Heart right ventricle (tissue), 16 donors: ENCODE results near the gene C16orf74. TPM values are rescaled to one million over a fixed set of nuclear protein-coding genes. Genes with fewer than 3 reads are reported as not detected.

Experiments
- ATAC-seq, 8 donors: fragments of 200-7000 bp; cut with Tn5 transposase; one replicate each; pipeline ENCODE4 v1.9.1; 2020; ENCODE audit warnings: mild to moderate bottlenecking in 8 of 8, moderate library complexity in 8 of 8, moderate number of reproducible peaks in 1 of 8
- DNase-seq, 2 donors: peaks; one replicate each; pipeline ENCODE4 v3.0.0-alpha.2; 2020
- H3K27ac ChIP-seq, 10 donors: fragments of 200-600 bp; sonication (generic) in 2 of 10; one replicate each; pipeline versions ENCODE4 v1.5.0 to v1.8.0; 2020 to 2022; ENCODE audit warnings: mild to moderate bottlenecking in 3 of 10
- H3K27me3 ChIP-seq, 7 donors: fragments of 200-600 bp; one replicate each; pipeline ENCODE4 v1.8.0; 2021 to 2022; ENCODE audit warnings: mild to moderate bottlenecking in 2 of 7
- H3K36me3 ChIP-seq, 9 donors: fragments of 200-600 bp; sonication (generic) in 1 of 9; one replicate each; pipeline versions ENCODE4 v1.5.0 to v1.8.0; 2020 to 2022; ENCODE audit warnings: mild to moderate bottlenecking in 2 of 9
- H3K4me1 ChIP-seq, 9 donors: fragments of 200-600 bp; sonication (generic) in 1 of 9; one replicate each; pipeline versions ENCODE4 v1.5.0 to v1.8.0; 2020 to 2022; ENCODE audit warnings: mild to moderate bottlenecking in 4 of 9
- H3K4me3 ChIP-seq, 10 donors: fragments of 200-600 bp; sonication (generic) in 2 of 10; one replicate each; pipeline versions ENCODE4 v1.5.0 to v1.8.0; 2020 to 2022; ENCODE audit warnings: mild to moderate bottlenecking in 7 of 10, moderate library complexity in 2 of 10
- H3K9me3 ChIP-seq, 11 donors: fragments of 200-600 bp in 10 of 11; sonication (generic) in 2 of 11; one replicate each; pipeline versions ENCODE4 v1.5.0 to v1.8.0; 2013 to 2022; ENCODE audit warnings: mild to moderate bottlenecking in 2 of 11, control low read depth in 1 of 11, moderate library complexity in 1 of 11
- WGBS, 2 donors: extraction: QIAGEN DNeasy Blood & Tissue Kit; methylation state at CpG; one replicate each; pipeline ENCODE4 v1.1.7; 2013; ENCODE audit warnings: inconsistent platforms in 1 of 2; 5-methylcytosine and 5-hydroxymethylcytosine counted together
- intact Hi-C, 10 donors: fragments of 100-400 bp; cut with DNase I; formaldehyde crosslinking; loops; one replicate each; pipeline versions ENCODE4 v1.11.1 to v1.14.2; 2022
- polyA plus RNA-seq, 2 donors: library from polyadenylated mRNA; stranded (reverse); fragments of 200-250 nt; gene quantifications; one replicate each; pipeline ENCODE4 v1.2.3, GENCODE V29; 2013
- total RNA-seq, 10 donors: library from RNA; stranded (reverse); fragmentation: NEBNext Ultra II Directional in 3 of 10; extraction: Animal tissue kit (Norgen Biotek cat#: 25700) in 3 of 10; gene quantifications; one replicate each; pipeline versions ENCODE4 v1.2.1 to v1.2.4, GENCODE V29; 2021 to 2023
- TF ChIP-seq, protein P1 (sequence below), 9 donors: fragments of 200-600 bp; sonication (generic) in 2 of 9; IDR thresholded peaks; one replicate each; pipeline versions ENCODE4 v1.5.0 to v1.8.0; 2021 to 2022; ENCODE audit warnings: antibody characterized with exemption in 9 of 9, mild to moderate bottlenecking in 5 of 9, moderate library complexity in 1 of 9
- donor health status: Arrhythmogenic right ventricular cardiomyopathy.
- donor health status: ischemic (EF 13 %, LVEDD 7.1; RV severe dilation, severe dysfunction).
- donor health status: healthy with polysubstance abuse.
- donor health status: DM: no; HTN: yes; CAD: no.
- donor health status: DM: no; HTN: no; CAD: no.
- donor health status: ischemic (EF 25% LVEDD 6.9; RV normal size, moderate dysfunction).
- donor health status: ischemic (EF 25% LVEDD 5.7; RV mildly dilated, moderate dysfunction).
- donor health status: healthy.
- donor health status: DM: yes; HTN: yes; CAD: no.
- donor health status: Ischemic cardiomyopathy.
- donor health status: ischemic (EF 35%, LVEDD 5.7; RV mildly dilated, moderate dysfunction).
- donor health status: nonischemic (EF 11% LVEDD 7.7; RV severe dilation, severe dysfunction).
- donor health status: DM: yes; HTN: yes; CAD: no.
- donor health status: PGD.
- donor health status: ischemic (EF 29% LVEDD 5.4; RV normal size, mild dysfunction).
- donor health status: nonischemic (EF 23%, LVEDD 6.1; RV moderate dilation, normal function).

C16orf74 gene
- total and polyA plus RNA-seq, 12 donors, result 0.56 to 6.5 (median 1.2) TPM

DNA sequence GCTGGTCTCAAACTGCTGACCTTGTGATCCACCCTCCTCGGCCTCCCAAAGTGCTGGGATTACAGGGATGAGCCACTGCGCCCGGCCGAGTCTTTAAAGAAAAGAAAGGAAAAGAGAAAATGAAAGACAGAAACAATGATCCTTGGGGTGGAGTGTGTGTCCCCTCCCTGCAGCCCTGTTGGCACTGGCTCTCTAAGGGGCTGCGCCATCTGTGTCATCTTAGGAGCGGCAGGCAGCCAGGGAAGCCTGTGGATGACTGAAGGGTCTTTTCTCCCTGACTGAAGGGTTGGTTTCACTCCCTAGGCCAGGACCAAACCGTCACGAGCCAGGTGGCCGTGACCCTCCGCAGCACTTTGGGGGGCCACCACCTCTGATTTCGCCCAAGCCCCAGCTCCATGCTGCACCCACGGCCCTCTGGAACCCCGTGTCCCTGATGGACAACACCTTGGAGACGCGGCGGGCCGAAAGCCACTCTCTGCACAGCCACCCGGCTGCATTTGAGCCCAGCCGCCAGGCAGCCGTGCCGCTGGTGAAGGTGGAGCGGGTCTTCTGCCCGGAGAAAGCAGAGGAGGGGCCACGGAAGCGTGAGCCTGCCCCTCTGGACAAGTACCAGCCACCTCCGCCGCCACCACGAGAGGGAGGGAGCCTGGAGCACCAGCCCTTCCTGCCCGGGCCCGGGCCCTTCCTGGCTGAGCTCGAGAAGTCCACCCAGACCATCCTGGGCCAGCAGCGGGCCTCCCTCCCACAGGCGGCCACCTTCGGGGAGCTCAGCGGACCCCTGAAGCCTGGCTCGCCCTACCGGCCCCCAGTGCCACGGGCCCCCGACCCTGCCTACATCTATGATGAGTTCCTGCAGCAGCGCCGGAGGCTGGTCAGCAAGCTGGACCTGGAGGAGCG is 89.8 kb downstream of the C16orf74 start:
- TF ChIP-seq, protein P1, sequence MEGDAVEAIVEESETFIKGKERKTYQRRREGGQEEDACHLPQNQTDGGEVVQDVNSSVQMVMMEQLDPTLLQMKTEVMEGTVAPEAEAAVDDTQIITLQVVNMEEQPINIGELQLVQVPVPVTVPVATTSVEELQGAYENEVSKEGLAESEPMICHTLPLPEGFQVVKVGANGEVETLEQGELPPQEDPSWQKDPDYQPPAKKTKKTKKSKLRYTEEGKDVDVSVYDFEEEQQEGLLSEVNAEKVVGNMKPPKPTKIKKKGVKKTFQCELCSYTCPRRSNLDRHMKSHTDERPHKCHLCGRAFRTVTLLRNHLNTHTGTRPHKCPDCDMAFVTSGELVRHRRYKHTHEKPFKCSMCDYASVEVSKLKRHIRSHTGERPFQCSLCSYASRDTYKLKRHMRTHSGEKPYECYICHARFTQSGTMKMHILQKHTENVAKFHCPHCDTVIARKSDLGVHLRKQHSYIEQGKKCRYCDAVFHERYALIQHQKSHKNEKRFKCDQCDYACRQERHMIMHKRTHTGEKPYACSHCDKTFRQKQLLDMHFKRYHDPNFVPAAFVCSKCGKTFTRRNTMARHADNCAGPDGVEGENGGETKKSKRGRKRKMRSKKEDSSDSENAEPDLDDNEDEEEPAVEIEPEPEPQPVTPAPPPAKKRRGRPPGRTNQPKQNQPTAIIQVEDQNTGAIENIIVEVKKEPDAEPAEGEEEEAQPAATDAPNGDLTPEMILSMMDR (IDR thresholded peaks at IDR 0.05), result no peak
- Histone ChIP-seq H3K4me1 (peaks cover 0 to 23% (median 13%) of the 10 kb centered on the region in 9 donors), H3K4me3 (no peak overlapping the region), H3K9me3 (no peaks in the 10 kb centered on the region), H3K27me3 (no peaks in the 10 kb centered on the region), H3K27ac (no peak overlapping the region), H3K36me3 (peaks cover 0 to 98% (median 74%) of the 10 kb centered on the region in 9 donors)
- intact Hi-C loops, result loop anchor here in 3 of 10 donors (5.0 kb wide), 1 partner anchor 56 kb away; no protein-coding TSS in a partner anchor
- no peak for DNase-seq
- WGBS, 2 donors, result 94 to 96% methylated on average over 42 of the region's 42 CpGs
- ATAC-seq, result no peak

DNA sequence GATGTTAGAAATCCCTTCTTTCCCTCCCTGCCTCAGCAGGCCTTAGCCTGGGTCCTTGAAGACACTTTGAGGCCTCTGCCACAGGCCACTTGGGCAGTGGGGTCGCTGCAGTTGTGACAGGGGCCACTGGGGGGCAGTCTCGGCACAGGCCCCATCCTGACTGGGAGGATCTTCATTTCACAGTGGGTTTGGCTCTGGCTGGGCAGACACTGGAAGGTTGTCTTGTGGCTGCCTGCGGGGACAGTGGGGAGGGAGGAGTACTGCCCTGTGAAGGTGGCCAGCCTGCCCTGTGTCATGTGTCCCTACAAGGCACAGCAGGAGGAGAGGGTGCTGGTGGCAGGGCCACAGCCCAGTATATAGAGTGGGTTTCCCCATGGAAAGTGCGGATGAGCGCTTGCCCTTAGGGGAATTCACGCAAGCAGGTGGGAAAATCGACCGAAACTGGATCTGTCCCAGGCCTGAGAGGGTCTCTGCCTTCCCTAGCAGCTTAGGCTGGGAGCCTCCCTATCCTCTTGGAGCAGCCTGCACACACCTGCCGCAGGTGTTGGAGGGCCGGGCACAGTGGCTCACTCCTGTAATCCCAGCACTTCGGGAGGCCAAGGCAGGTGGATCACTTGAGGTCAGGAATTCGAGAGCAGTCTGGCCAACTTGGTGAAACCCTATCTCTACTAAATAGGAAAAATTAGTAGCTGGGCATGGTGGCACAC is 90.9 kb downstream of the C16orf74 start:
- ATAC-seq (peak; percentile 77 to 94 (median 83)), DNase-seq (peak; percentile 76 to 78)
- Histone ChIP-seq H3K4me3 (no peak overlapping the region), H3K9me3 (no peaks in the 10 kb centered on the region), H3K27ac (peak overlapping the region in 8 of 10 donors; percentile 15 to 63 (median 44)), H3K36me3 (peaks cover 0 to 98% (median 67%) of the 10 kb centered on the region in 9 donors), H3K4me1 (peaks cover 0 to 23% (median 13%) of the 10 kb centered on the region in 9 donors), H3K27me3 (no peaks in the 10 kb centered on the region)
- intact Hi-C loops, result loop anchor here in 6 of 10 donors (1.0 to 5.0 kb wide), 3 partner anchors 57 to 59 kb away; no protein-coding TSS in a partner anchor
- TF ChIP-seq, protein P1 (IDR thresholded peaks at IDR 0.05), result peak; percentile 81 to 95 (median 91)
- 70 to 72% methylated on average over 12 of the region's 12 CpGs for WGBS, 2 donors

DNA sequence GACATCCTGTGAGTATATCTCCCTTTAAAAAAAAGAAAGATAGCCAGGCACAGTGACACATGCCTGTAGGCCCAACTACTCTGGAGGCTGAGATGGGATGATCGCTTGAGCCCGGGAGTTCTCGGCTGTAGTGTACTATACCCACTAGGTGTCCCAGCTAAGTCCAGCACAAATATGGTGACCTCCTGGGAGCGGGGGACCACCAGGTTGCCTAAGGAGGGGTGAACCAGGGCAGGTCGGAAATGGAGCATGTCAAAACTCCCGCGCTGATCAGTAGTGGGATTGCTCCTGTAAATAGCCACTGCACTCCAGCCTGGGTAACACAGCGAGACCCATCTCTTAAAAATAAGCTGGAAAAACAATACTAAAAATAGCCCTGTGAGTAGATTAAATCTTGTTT is 91.6 kb downstream of the C16orf74 start:
- Histone ChIP-seq H3K27me3 (no peaks in the 10 kb centered on the region), H3K4me3 (no peak overlapping the region), H3K36me3 (peaks cover 0 to 98% (median 61%) of the 10 kb centered on the region in 9 donors), H3K4me1 (peaks cover 0 to 23% (median 13%) of the 10 kb centered on the region in 9 donors), H3K27ac (peak overlapping the region in 8 of 10 donors; percentile 15 to 63 (median 38)), H3K9me3 (no peaks in the 10 kb centered on the region)
- ATAC-seq (peak in 3 of 8 donors; percentile 7 to 34 (median 28)), DNase-seq (peak in 1 of 2 donors; percentile 3)
- 62 to 65% methylated on average over 8 of the region's 8 CpGs for WGBS, 2 donors
- intact Hi-C loops, result loop anchor here in 3 of 10 donors (1.0 to 5.0 kb wide), 3 partner anchors 58 to 59 kb away; no protein-coding TSS in a partner anchor
- TF ChIP-seq, protein P1 (IDR thresholded peaks at IDR 0.05), result no peak
